ENCODE measurements around the gene KCNJ11.

KCNJ11 gene

GRCh38 chr11:17400048-17400775, 11.8 kb upstream of the KCNJ11 start:
- no peak for ATAC-seq
- TF ChIP-seq PATZ1 (CRISPR knock-in tag; IDR thresholded peaks at IDR 0.05; ENCODE audit: borderline replicate concordance) = no peak
- no peak for TF ChIP-seq ZFP30 (CRISPR knock-in tag; IDR thresholded peaks at IDR 0.05)
- no peak for TF ChIP-seq TOX (CRISPR knock-in tag; IDR thresholded peaks at IDR 0.05; ENCODE audit: borderline replicate concordance)
- no peak for TF ChIP-seq RARB (CRISPR knock-in tag; IDR thresholded peaks at IDR 0.05)
- no peak for TF ChIP-seq OSR1 (CRISPR knock-in tag; IDR thresholded peaks at IDR 0.05)
- no peak for TF ChIP-seq POU6F1 (CRISPR knock-in tag; IDR thresholded peaks at IDR 0.05; ENCODE audit: borderline replicate concordance, low read depth)
- TF ChIP-seq CSRNP3 (CRISPR knock-in tag; IDR thresholded peaks at IDR 0.05) = no peak
- TF ChIP-seq ZFP3 (CRISPR knock-in tag; IDR thresholded peaks at IDR 0.05) = no peak
- no peak for TF ChIP-seq ZNF565 (CRISPR knock-in tag; conservative IDR thresholded peaks at IDR 0.05; ENCODE audit: low read depth)
- no peak for TF ChIP-seq GLIS3 (CRISPR knock-in tag; IDR thresholded peaks at IDR 0.05)
- no peak for TF ChIP-seq SNAI2 (CRISPR knock-in tag; IDR thresholded peaks at IDR 0.05)
- TF ChIP-seq BACH2 (CRISPR knock-in tag; IDR thresholded peaks at IDR 0.05; ENCODE audit: borderline replicate concordance) = no peak
- TF ChIP-seq ESRRG (CRISPR knock-in tag; IDR thresholded peaks at IDR 0.05) = no peak
- TF ChIP-seq CREB5 (CRISPR knock-in tag; IDR thresholded peaks at IDR 0.05; ENCODE audit: low read depth) = no peak

GRCh38 chr11:17399236-17399635, 10.8 kb upstream of the KCNJ11 start:
- TF ChIP-seq ZFP30 (CRISPR knock-in tag; IDR thresholded peaks at IDR 0.05) (no peak), ZNF565 (CRISPR knock-in tag; conservative IDR thresholded peaks at IDR 0.05; ENCODE audit: low read depth) (no peak), CSDC2 (CRISPR knock-in tag; IDR thresholded peaks at IDR 0.05) (no peak), ZNF70 (CRISPR knock-in tag; IDR thresholded peaks at IDR 0.05) (no peak), ZNF8 (CRISPR knock-in tag; IDR thresholded peaks at IDR 0.05) (no peak), ZFP3 (CRISPR knock-in tag; IDR thresholded peaks at IDR 0.05) (no peak), PPARA (CRISPR knock-in tag; IDR thresholded peaks at IDR 0.05; ENCODE audit: borderline replicate concordance) (no peak), ARNTL (CRISPR knock-in tag; IDR thresholded peaks at IDR 0.05; ENCODE audit: borderline replicate concordance, low read depth) (no peak), POU6F1 (CRISPR knock-in tag; IDR thresholded peaks at IDR 0.05; ENCODE audit: borderline replicate concordance, low read depth) (no peak), ZC3H10 (CRISPR knock-in tag; IDR thresholded peaks at IDR 0.05) (no peak), TOX (CRISPR knock-in tag; IDR thresholded peaks at IDR 0.05; ENCODE audit: borderline replicate concordance) (no peak), TCF4 (CRISPR knock-in tag; IDR thresholded peaks at IDR 0.05; ENCODE audit: borderline replicate concordance) (no peak), SNAI2 (CRISPR knock-in tag; IDR thresholded peaks at IDR 0.05) (no peak), PATZ1 (CRISPR knock-in tag; IDR thresholded peaks at IDR 0.05; ENCODE audit: borderline replicate concordance) (no peak), OSR1 (CRISPR knock-in tag; IDR thresholded peaks at IDR 0.05) (no peak), ESRRG (CRISPR knock-in tag; IDR thresholded peaks at IDR 0.05) (no peak), BACH2 (CRISPR knock-in tag; IDR thresholded peaks at IDR 0.05; ENCODE audit: borderline replicate concordance) (no peak), CSRNP3 (CRISPR knock-in tag; IDR thresholded peaks at IDR 0.05) (no peak), GLIS3 (CRISPR knock-in tag; IDR thresholded peaks at IDR 0.05) (no peak), RARB (CRISPR knock-in tag; IDR thresholded peaks at IDR 0.05) (no peak)
- ATAC-seq = no peak
